Fibroblast of lung (primary cell): ENCODE data around the gene PLEKHA7. TPM values are rescaled to one million over a fixed set of nuclear protein-coding genes. Genes with fewer than 3 reads are reported as not detected.

Experiments
- DNase-seq, 2 donors: peaks; one replicate each; pipeline versions ENCODE4 v3.0.0 to v3.0.0-alpha.2; 2010; ENCODE audit warnings: low read depth in 2 of 2
- H2AFZ ChIP-seq: 2 replicates; pipeline ENCODE4 v1.5.1; 2012; ENCODE audit warnings: low read length, control low read depth, inconsistent platforms
- H3K27ac ChIP-seq: 2 replicates; pipeline ENCODE4 v1.5.1; 2011; ENCODE audit warnings: low read length, control low read depth; ENCODE audit not compliant: insufficient read depth
- H3K27me3 ChIP-seq: 2 replicates; pipeline ENCODE4 v1.5.1; 2011; ENCODE audit warnings: mild to moderate bottlenecking, low read length; ENCODE audit not compliant: control insufficient read depth, insufficient read depth
- H3K36me3 ChIP-seq: 2 replicates; pipeline ENCODE4 v1.5.1; 2011; ENCODE audit warnings: low read length; ENCODE audit not compliant: control insufficient read depth, insufficient read depth
- H3K4me1 ChIP-seq: 2 replicates; pipeline ENCODE4 v1.5.1; 2011; ENCODE audit warnings: low read length; ENCODE audit not compliant: control insufficient read depth, insufficient read depth; ENCODE audit errors: extremely low read depth
- H3K4me2 ChIP-seq: 2 replicates; pipeline ENCODE4 v1.5.1; 2011; ENCODE audit warnings: low read length, control low read depth; ENCODE audit not compliant: insufficient read depth; ENCODE audit errors: extremely low read depth
- H3K4me3 ChIP-seq, 4 experiments: fragments of 200-600 bp in 1 of 4; sonication (generic) in 1 of 4; replicated peaks in 1 of 4; 2 replicates each; pipeline ENCODE4 v1.5.1; 2011 to 2016; ENCODE audit warnings: low read length in 4 of 4, low read depth in 3 of 4, mild to moderate bottlenecking in 3 of 4, control low read depth in 2 of 4, inconsistent platforms in 1 of 4, mixed read lengths in 1 of 4; ENCODE audit not compliant: insufficient read depth in 1 of 4; ENCODE audit errors: control extremely low read depth in 1 of 4
- H3K79me2 ChIP-seq: 2 replicates; pipeline ENCODE4 v1.5.1; 2012; ENCODE audit warnings: mild to moderate bottlenecking, low read length, inconsistent platforms; ENCODE audit not compliant: control insufficient read depth, insufficient read depth
- H3K9ac ChIP-seq: 2 replicates; pipeline ENCODE4 v1.5.1; 2011; ENCODE audit warnings: mild to moderate bottlenecking, low read length, control low read depth; ENCODE audit not compliant: insufficient read depth
- H3K9me3 ChIP-seq: 2 replicates; pipeline ENCODE4 v1.5.1; 2012; ENCODE audit warnings: low read depth, low read length; ENCODE audit not compliant: control insufficient read depth, insufficient read depth
- H4K20me1 ChIP-seq: 2 replicates; pipeline ENCODE4 v1.5.1; 2011; ENCODE audit warnings: low read length; ENCODE audit not compliant: control insufficient read depth, insufficient read depth; ENCODE audit errors: extremely low read depth
- EZH2 ChIP-seq: IDR thresholded peaks from 2 replicates; pipeline ENCODE4 v1.5.1; 2012; ENCODE audit warnings: low read length, control low read depth, mild to moderate bottlenecking; ENCODE audit errors: missing control alignments
- polyA plus RNA-seq, 2 donors: library from polyadenylated mRNA; depleted of rRNA in 1 of 2; stranded (reverse) in 1 of 2; unstranded in 1 of 2; fragments of >200 nt; gene quantifications; 2 replicates each; pipeline ENCODE4 v1.2.1, GENCODE V29; 2011 to 2012; ENCODE audit warnings: missing spikeins in 1 of 2
- total RNA-seq: library from RNA; depleted of rRNA; stranded (reverse); fragments of >200 nt; gene quantifications from 2 replicates; pipeline ENCODE4 v1.2.1, GENCODE V29; 2014
- TF ChIP-seq, protein P1 (sequence below), 2 donors: IDR thresholded peaks in 1 of 2; conservative IDR thresholded peaks in 1 of 2; 1 replicate in 1 of 2; 2 replicates in 1 of 2; pipeline ENCODE4 v1.5.1; 2011 to 2012; ENCODE audit warnings: low read length in 2 of 2, control low read depth in 1 of 2, inconsistent platforms in 1 of 2, low read depth in 1 of 2, mild to moderate bottlenecking in 1 of 2

The PLEKHA7 gene
- total and polyA plus RNA-seq, 2 donors (not counting 1 experiment from before 2014, with no cell fraction given): 0.11 to 0.17 TPM

DNA sequence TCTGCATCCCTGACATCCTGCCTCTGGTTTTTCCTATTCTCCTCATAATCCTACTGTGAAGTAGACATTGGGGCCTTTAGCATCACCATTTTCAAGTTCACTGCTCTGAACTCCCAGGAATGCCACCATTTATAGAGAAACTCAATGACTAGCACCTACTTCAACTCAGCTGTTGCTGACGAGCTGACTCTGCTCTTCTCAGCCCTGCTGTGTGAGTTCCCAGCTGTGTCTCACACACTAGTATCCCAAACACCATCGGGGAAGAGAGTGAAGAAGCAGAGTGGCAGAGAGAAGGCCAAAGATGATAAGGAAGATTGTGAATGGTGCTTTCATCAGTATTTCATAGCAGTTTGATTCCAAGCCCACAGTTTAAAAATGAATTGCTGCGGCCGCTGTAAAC, 71.9 kb downstream of the PLEKHA7 start:
- Histone ChIP-seq H3K79me2 (no peaks in the 10 kb centered on the region), H3K9ac (no peak overlapping the region), H3K9me3 (no peaks in the 10 kb centered on the region), H3K4me3 (no peak overlapping the region), H3K36me3 (no peaks in the 10 kb centered on the region), H3K4me1 (no peaks in the 10 kb centered on the region), H3K27me3 (no peaks in the 10 kb centered on the region), H4K20me1 (no peaks in the 10 kb centered on the region), H3K4me2 (no peak overlapping the region), H2AFZ (no peak overlapping the region), H3K27ac (no peak overlapping the region)
- TF ChIP-seq, protein P1, sequence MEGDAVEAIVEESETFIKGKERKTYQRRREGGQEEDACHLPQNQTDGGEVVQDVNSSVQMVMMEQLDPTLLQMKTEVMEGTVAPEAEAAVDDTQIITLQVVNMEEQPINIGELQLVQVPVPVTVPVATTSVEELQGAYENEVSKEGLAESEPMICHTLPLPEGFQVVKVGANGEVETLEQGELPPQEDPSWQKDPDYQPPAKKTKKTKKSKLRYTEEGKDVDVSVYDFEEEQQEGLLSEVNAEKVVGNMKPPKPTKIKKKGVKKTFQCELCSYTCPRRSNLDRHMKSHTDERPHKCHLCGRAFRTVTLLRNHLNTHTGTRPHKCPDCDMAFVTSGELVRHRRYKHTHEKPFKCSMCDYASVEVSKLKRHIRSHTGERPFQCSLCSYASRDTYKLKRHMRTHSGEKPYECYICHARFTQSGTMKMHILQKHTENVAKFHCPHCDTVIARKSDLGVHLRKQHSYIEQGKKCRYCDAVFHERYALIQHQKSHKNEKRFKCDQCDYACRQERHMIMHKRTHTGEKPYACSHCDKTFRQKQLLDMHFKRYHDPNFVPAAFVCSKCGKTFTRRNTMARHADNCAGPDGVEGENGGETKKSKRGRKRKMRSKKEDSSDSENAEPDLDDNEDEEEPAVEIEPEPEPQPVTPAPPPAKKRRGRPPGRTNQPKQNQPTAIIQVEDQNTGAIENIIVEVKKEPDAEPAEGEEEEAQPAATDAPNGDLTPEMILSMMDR (conservative IDR thresholded peaks at IDR 0.05 in 1 of 2, IDR thresholded peaks at IDR 0.05 in 1 of 2; ENCODE audit: low read depth in 1 of 2, low read length in 2 of 2): no peak
- no peak for TF ChIP-seq EZH2
- DNase-seq: peak in 1 of 2 donors; percentile 8

DNA sequence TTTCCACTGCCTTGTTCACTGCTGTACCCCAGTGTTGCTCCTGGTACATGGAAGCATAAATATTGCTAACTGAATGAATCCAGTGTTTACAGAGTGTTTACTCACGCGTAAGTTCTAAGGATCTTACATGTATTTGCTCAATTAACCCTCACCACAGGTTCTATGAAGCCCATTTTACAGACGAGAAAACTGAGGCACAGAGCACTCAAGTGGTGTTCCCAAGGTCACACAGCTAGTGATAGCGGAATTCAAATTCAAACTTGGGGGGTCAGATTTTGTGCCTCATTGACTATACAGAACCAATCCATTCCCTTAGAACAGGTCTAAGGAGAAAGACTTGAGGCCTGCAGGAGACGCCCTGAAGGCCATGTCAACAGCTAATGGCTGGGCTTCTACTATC, 72.3 kb downstream of the PLEKHA7 start:
- DNase-seq: no peak
- no peak overlapping the region for H3K9ac ChIP-seq
- H3K36me3 ChIP-seq: no peaks in the 10 kb centered on the region
- no peaks in the 10 kb centered on the region for H3K27me3 ChIP-seq
- no peak overlapping the region for H3K4me3 ChIP-seq
- H3K27ac ChIP-seq: no peak overlapping the region
- no peak overlapping the region for H2AFZ ChIP-seq
- H3K79me2 ChIP-seq: no peaks in the 10 kb centered on the region
- no peaks in the 10 kb centered on the region for H4K20me1 ChIP-seq
- no peak overlapping the region for H3K4me2 ChIP-seq
- H3K4me1 ChIP-seq: no peaks in the 10 kb centered on the region
- no peaks in the 10 kb centered on the region for H3K9me3 ChIP-seq
- no peak for TF ChIP-seq EZH2
- TF ChIP-seq, protein P1 (conservative IDR thresholded peaks at IDR 0.05 in 1 of 2, IDR thresholded peaks at IDR 0.05 in 1 of 2; ENCODE audit: low read depth in 1 of 2, low read length in 2 of 2): no peak

DNA sequence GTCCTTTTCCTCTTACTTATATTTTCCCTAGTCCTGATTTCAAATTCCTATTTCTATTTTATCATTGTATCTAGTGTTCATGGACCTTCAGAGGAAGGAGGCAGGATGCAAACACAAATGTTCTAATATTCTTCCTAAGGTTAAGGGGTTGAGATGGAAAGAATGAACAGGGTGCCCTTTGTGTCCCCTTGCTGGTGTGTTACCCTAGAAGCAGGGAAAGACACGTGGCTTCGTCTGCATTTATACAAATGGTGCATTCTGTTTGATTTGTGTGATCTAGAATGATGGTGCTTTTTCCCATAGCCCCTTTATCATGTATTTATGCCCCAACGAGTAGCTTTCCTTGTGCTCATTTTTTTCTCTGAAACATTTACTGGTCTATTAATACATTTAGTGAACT, 76.2 kb downstream of the PLEKHA7 start:
- H2AFZ ChIP-seq: no peak overlapping the region
- H3K9me3 ChIP-seq: no peaks in the 10 kb centered on the region
- no peak overlapping the region for H3K9ac ChIP-seq
- H3K4me1 ChIP-seq: no peaks in the 10 kb centered on the region
- no peak for DNase-seq
- H4K20me1 ChIP-seq: no peaks in the 10 kb centered on the region
- no peaks in the 10 kb centered on the region for H3K79me2 ChIP-seq
- no peaks in the 10 kb centered on the region for H3K36me3 ChIP-seq
- no peak overlapping the region for H3K4me3 ChIP-seq
- H3K4me2 ChIP-seq: no peak overlapping the region
- TF ChIP-seq EZH2: no peak
- TF ChIP-seq, protein P1 (conservative IDR thresholded peaks at IDR 0.05 in 1 of 2, IDR thresholded peaks at IDR 0.05 in 1 of 2; ENCODE audit: low read depth in 1 of 2, low read length in 2 of 2): no peak
- no peak overlapping the region for H3K27ac ChIP-seq
- H3K27me3 ChIP-seq: no peaks in the 10 kb centered on the region
